Tibial artery (tissue), 4 donors: Measurements from ENCODE around the gene TCEANC.

Experiments
- DNase-seq, 2 donors: peaks; one replicate each; pipeline ENCODE4 v3.0.0-alpha.2; 2019
- H3K27ac ChIP-seq, 2 donors: fragments of 200-600 bp; sonication (generic) in 1 of 2; 1 replicate in 1 of 2; 2 replicates in 1 of 2; pipeline ENCODE4 v1.5.1; 2018 to 2019; ENCODE audit warnings: mild to moderate bottlenecking in 1 of 2
- H3K27me3 ChIP-seq, 2 donors: fragments of 200-600 bp; sonication (generic) in 1 of 2; one replicate each; pipeline versions ENCODE4 v1.5.1 to v1.6.0; 2016 to 2019
- H3K36me3 ChIP-seq, 3 donors: fragments of 200-600 bp; sonication (generic) in 2 of 3; one replicate each; pipeline ENCODE4 v1.5.1; 2016 to 2019; ENCODE audit warnings: mild to moderate bottlenecking in 2 of 3
- H3K4me1 ChIP-seq, 4 donors: fragments of 200-600 bp; sonication (generic) in 2 of 4; 1 replicate in 3 of 4; 2 replicates in 1 of 4; pipeline ENCODE4 v1.5.1; 2016 to 2019
- H3K4me3 ChIP-seq, 2 donors: fragments of 200-600 bp; sonication (generic) in 1 of 2; 1 replicate in 1 of 2; 2 replicates in 1 of 2; pipeline ENCODE4 v1.5.1; 2018 to 2019; ENCODE audit warnings: mild to moderate bottlenecking in 2 of 2
- H3K9me3 ChIP-seq, 3 donors: fragments of 200-600 bp; sonication (generic) in 1 of 3; one replicate each; pipeline ENCODE4 v1.5.1; 2016 to 2019
- intact Hi-C: fragments of 100-400 bp; cut with DNase I; formaldehyde crosslinking; loops from one replicate; pipeline ENCODE4 v1.15.0; 2023; ENCODE audit warnings: low total_unique reads
- TF ChIP-seq, protein P1 (sequence below), 2 experiments: fragments of 200-600 bp in 1 of 2; fragments of 450-650 bp in 1 of 2; IDR thresholded peaks; one replicate each; pipeline ENCODE4 v1.5.1; 2017 to 2019; ENCODE audit warnings: antibody characterized with exemption in 2 of 2, mild to moderate bottlenecking in 1 of 2, moderate library complexity in 1 of 2

The TCEANC gene

GRCh38 chrX:13681595-13681994 is 28.7 kb downstream of the TCEANC start:
- Histone ChIP-seq H3K4me1 (no peaks in the 10 kb centered on the region), H3K36me3 (no peaks in the 10 kb centered on the region), H3K27me3 (no peaks in the 10 kb centered on the region), H3K9me3 (no peaks in the 10 kb centered on the region), H3K27ac (no peak overlapping the region), H3K4me3 (no peak overlapping the region)
- TF ChIP-seq, protein P1, sequence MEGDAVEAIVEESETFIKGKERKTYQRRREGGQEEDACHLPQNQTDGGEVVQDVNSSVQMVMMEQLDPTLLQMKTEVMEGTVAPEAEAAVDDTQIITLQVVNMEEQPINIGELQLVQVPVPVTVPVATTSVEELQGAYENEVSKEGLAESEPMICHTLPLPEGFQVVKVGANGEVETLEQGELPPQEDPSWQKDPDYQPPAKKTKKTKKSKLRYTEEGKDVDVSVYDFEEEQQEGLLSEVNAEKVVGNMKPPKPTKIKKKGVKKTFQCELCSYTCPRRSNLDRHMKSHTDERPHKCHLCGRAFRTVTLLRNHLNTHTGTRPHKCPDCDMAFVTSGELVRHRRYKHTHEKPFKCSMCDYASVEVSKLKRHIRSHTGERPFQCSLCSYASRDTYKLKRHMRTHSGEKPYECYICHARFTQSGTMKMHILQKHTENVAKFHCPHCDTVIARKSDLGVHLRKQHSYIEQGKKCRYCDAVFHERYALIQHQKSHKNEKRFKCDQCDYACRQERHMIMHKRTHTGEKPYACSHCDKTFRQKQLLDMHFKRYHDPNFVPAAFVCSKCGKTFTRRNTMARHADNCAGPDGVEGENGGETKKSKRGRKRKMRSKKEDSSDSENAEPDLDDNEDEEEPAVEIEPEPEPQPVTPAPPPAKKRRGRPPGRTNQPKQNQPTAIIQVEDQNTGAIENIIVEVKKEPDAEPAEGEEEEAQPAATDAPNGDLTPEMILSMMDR (IDR thresholded peaks at IDR 0.05) = no peak
- no peak for DNase-seq
- intact Hi-C loops = no loop called here

- intact Hi-C loops = no loop called here
- Histone ChIP-seq H3K4me1 (no peaks in the 10 kb centered on the region), H3K36me3 (no peaks in the 10 kb centered on the region), H3K9me3 (no peaks in the 10 kb centered on the region), H3K27ac (no peak overlapping the region), H3K4me3 (no peak overlapping the region), H3K27me3 (no peaks in the 10 kb centered on the region)
- DNase-seq = no peak
- TF ChIP-seq, protein P1 (IDR thresholded peaks at IDR 0.05) = no peak
These were observed 31.4 kb downstream of the TCEANC start for GRCh38 chrX:13684361-13684760.

GRCh38 chrX:13685126-13685763 is 32.3 kb downstream of the TCEANC start:
- no peaks in the 10 kb centered on the region for H3K9me3 ChIP-seq
- TF ChIP-seq, protein P1 (IDR thresholded peaks at IDR 0.05) = no peak
- H3K4me3 ChIP-seq = no peak overlapping the region
- H3K27ac ChIP-seq = no peak overlapping the region
- peaks cover 0 to 2% (median 0%) of the 10 kb centered on the region in 4 donors for H3K4me1 ChIP-seq
- intact Hi-C loops = no loop called here
- DNase-seq = no peak
- no peaks in the 10 kb centered on the region for H3K36me3 ChIP-seq
- H3K27me3 ChIP-seq = no peaks in the 10 kb centered on the region

DNA sequence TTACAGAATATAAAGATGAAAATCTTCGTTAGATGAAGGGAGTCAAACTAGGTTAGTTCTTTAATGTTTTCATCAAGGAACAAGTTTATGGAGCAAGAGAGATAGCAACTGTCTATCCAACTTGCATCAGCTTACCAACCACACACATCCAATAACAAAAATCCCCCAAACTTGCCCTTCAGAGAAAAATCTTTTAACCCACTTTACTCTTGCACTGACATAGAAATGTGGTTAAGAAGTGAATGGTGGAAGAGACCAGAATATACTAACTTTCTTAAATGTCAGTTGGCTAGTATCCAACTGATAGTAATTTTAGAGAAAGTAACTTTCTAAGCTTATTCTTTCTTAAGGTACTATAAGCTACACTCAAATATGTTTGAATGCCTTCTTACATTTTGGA is 34.3 kb downstream of the TCEANC start:
- H3K9me3 ChIP-seq = no peaks in the 10 kb centered on the region
- no peaks in the 10 kb centered on the region for H3K36me3 ChIP-seq
- TF ChIP-seq, protein P1 (IDR thresholded peaks at IDR 0.05) = no peak
- H3K4me1 ChIP-seq = peaks cover 0 to 18% (median 6%) of the 10 kb centered on the region in 4 donors
- intact Hi-C loops = no loop called here
- H3K27ac ChIP-seq = no peak overlapping the region
- no peak overlapping the region for H3K4me3 ChIP-seq
- H3K27me3 ChIP-seq = no peaks in the 10 kb centered on the region
- DNase-seq = no peak

GRCh38 chrX:13688384-13688957 is 35.5 kb downstream of the TCEANC start:
- H3K9me3 ChIP-seq = no peaks in the 10 kb centered on the region
- H3K4me3 ChIP-seq = peak overlapping the region; percentile 78 to 88
- peaks cover 0 to 31% (median 8%) of the 10 kb centered on the region in 4 donors for H3K4me1 ChIP-seq
- H3K27me3 ChIP-seq = no peaks in the 10 kb centered on the region
- DNase-seq = no peak
- intact Hi-C loops = no loop called here
- H3K27ac ChIP-seq = peak overlapping the region; percentile 94 to 97
- H3K36me3 ChIP-seq = no peaks in the 10 kb centered on the region
- TF ChIP-seq, protein P1 (IDR thresholded peaks at IDR 0.05) = no peak
